Liver (tissue), 9 donors: ENCODE data around the gene SPATS1. TPM values are rescaled to one million over a fixed set of nuclear protein-coding genes. Genes with fewer than 3 reads are reported as not detected.

ENCODE experiments used
- DNase-seq: peaks from one replicate; pipeline ENCODE4 v3.0.0-alpha.2; 2017; ENCODE audit warnings: low spot score
- H3K27ac ChIP-seq, 2 donors: one replicate each; pipeline ENCODE4 v1.7.0; 2013; ENCODE audit warnings: inconsistent platforms in 2 of 2, low read length in 2 of 2, control low read depth in 1 of 2, low read depth in 1 of 2, mild to moderate bottlenecking in 1 of 2
- H3K27me3 ChIP-seq, 4 donors: one replicate each; pipeline versions ENCODE4 v1.6.1 to v1.7.0; 2013; ENCODE audit warnings: low read length in 3 of 4, inconsistent platforms in 1 of 4, mild to moderate bottlenecking in 1 of 4, moderate library complexity in 1 of 4; ENCODE audit not compliant: control insufficient read depth in 4 of 4, insufficient read depth in 4 of 4
- H3K36me3 ChIP-seq, 4 donors: one replicate each; pipeline versions ENCODE4 v1.6.1 to v1.7.0; 2013; ENCODE audit warnings: low read length in 3 of 4, mild to moderate bottlenecking in 3 of 4, low read depth in 1 of 4, moderate library complexity in 1 of 4; ENCODE audit not compliant: control insufficient read depth in 4 of 4, insufficient read depth in 3 of 4
- H3K4me1 ChIP-seq, 4 donors: one replicate each; pipeline versions ENCODE4 v1.6.1 to v1.7.0; 2013; ENCODE audit warnings: low read length in 3 of 4, mild to moderate bottlenecking in 3 of 4, moderate library complexity in 1 of 4; ENCODE audit not compliant: control insufficient read depth in 4 of 4, insufficient read depth in 4 of 4
- H3K4me3 ChIP-seq, 3 donors: one replicate each; pipeline versions ENCODE4 v1.6.1 to v1.7.0; 2013; ENCODE audit warnings: low read length in 3 of 3, control low read depth in 1 of 3, low read depth in 1 of 3, mild to moderate bottlenecking in 1 of 3
- H3K9ac ChIP-seq, 2 donors: one replicate each; pipeline ENCODE4 v1.7.0; 2013; ENCODE audit warnings: low read length in 2 of 2, mild to moderate bottlenecking in 2 of 2, moderate library complexity in 2 of 2, control low read depth in 1 of 2, low read depth in 1 of 2
- H3K9me3 ChIP-seq, 4 donors: one replicate each; pipeline versions ENCODE4 v1.6.1 to v1.7.0; 2013; ENCODE audit warnings: low read length in 3 of 4; ENCODE audit not compliant: control insufficient read depth in 4 of 4
- EGR1 ChIP-seq, 2 donors: IDR thresholded peaks; 2 replicates each; pipeline ENCODE4 v1.6.1; 2016 to 2018; ENCODE audit warnings: antibody characterized with exemption in 2 of 2, low read depth in 2 of 2
- FOXA1 ChIP-seq: IDR thresholded peaks from 2 replicates; pipeline ENCODE4 v1.6.1; 2016; ENCODE audit warnings: antibody characterized with exemption
- FOXA2 ChIP-seq: IDR thresholded peaks from 2 replicates; pipeline ENCODE4 v1.6.1; 2016; ENCODE audit warnings: antibody characterized with exemption
- GABPA ChIP-seq, 2 donors: IDR thresholded peaks in 1 of 2; conservative IDR thresholded peaks in 1 of 2; 2 replicates each; pipeline ENCODE4 v1.6.1; 2016; ENCODE audit warnings: antibody characterized with exemption in 2 of 2, mild to moderate bottlenecking in 1 of 2, moderate library complexity in 1 of 2
- HNF4A ChIP-seq, 2 donors: conservative IDR thresholded peaks; 2 replicates each; pipeline ENCODE4 v1.6.1; 2016; ENCODE audit warnings: antibody characterized with exemption in 2 of 2, mild to moderate bottlenecking in 2 of 2
- HNF4G ChIP-seq: IDR thresholded peaks from 2 replicates; pipeline ENCODE4 v1.6.1; 2016; ENCODE audit warnings: antibody characterized with exemption
- JUND ChIP-seq, 2 donors: IDR thresholded peaks; 2 replicates each; pipeline ENCODE4 v1.6.1; 2016; ENCODE audit warnings: antibody characterized with exemption in 2 of 2
- NR2F2 ChIP-seq: IDR thresholded peaks from 2 replicates; pipeline ENCODE4 v1.6.1; 2016; ENCODE audit warnings: antibody characterized with exemption
- RAD21 ChIP-seq, 2 donors: IDR thresholded peaks; 2 replicates each; pipeline ENCODE4 v1.6.1; 2016; ENCODE audit warnings: antibody characterized with exemption in 2 of 2, mild to moderate bottlenecking in 2 of 2
- RXRA ChIP-seq, 2 donors: IDR thresholded peaks; 2 replicates each; pipeline ENCODE4 v1.6.1; 2017 to 2018; ENCODE audit warnings: antibody characterized with exemption in 2 of 2, mild to moderate bottlenecking in 1 of 2
- SP1 ChIP-seq: IDR thresholded peaks from 2 replicates; pipeline ENCODE4 v1.6.1; 2018; ENCODE audit warnings: antibody characterized with exemption, mild to moderate bottlenecking
- TAF1 ChIP-seq: conservative IDR thresholded peaks from 2 replicates; pipeline ENCODE4 v1.6.1; 2016; ENCODE audit warnings: antibody characterized with exemption, mild to moderate bottlenecking
- YY1 ChIP-seq: IDR thresholded peaks from 2 replicates; pipeline ENCODE4 v1.6.1; 2016; ENCODE audit warnings: antibody characterized with exemption, mild to moderate bottlenecking
- WGBS: extraction: QIAGEN DNeasy Blood & Tissue Kit; methylation state at CpG from one replicate; pipeline ENCODE4 v1.1.7; 2013; 5-methylcytosine and 5-hydroxymethylcytosine counted together
- polyA plus RNA-seq, 2 donors: library from polyadenylated mRNA; stranded (reverse) in 1 of 2; unstranded in 1 of 2; fragments of 200-250 nt in 1 of 2; fragments of >200 nt in 1 of 2; fragmentation: Nextera tagmentation in 1 of 2; extraction: Ambion mirVana in 1 of 2; gene quantifications; one replicate each; pipeline versions ENCODE4 v1.2.1 to v1.2.3, GENCODE V29; 2013 to 2015
- total RNA-seq, 2 donors: library from RNA; depleted of rRNA; stranded (reverse); fragments of >200 nt; gene quantifications; one replicate each; pipeline ENCODE4 v1.2.3, GENCODE V29; 2014
- TF ChIP-seq, protein P1 (sequence below): IDR thresholded peaks from 2 replicates; pipeline ENCODE4 v1.6.1; 2016; ENCODE audit warnings: antibody characterized with exemption
- TF ChIP-seq, protein P2 (sequence below): IDR thresholded peaks from 2 replicates; pipeline ENCODE4 v1.6.1; 2016; ENCODE audit warnings: antibody characterized with exemption
- TF ChIP-seq, protein P3 (sequence below): fragments of 150-350 bp; IDR thresholded peaks from 2 replicates; pipeline ENCODE4 v1.5.1; 2017; ENCODE audit warnings: improper control_type of control experiment, low read depth, low read length; ENCODE audit not compliant: missing input control
- donor health status: healthy.
- donor health status: healthy.
- donor health status: healthy.
- donor health status: healthy.
- donor health status: healthy.

SPATS1 gene
- total and polyA plus RNA-seq, 4 donors, result not detected

DNA sequence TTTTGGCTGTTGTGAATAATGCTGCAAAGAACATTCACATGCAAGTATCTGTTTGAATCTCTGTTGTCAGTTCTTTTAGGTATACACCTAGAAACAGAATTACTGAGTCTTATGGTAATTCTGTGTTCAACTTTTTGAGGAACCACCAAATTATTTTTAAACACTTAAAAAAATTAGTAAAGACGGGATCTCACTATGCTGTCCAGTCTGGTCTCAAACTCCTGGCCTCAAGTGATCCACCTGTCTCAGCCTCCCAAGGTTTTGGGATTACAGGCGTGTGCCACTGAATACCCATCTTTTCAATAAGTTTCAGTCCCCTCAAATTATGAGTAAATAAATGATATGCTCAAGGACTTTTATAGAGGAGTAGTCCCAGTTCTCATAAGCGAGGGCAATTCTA, 17.5 kb downstream of the SPATS1 start:
- H3K27ac ChIP-seq, result no peak overlapping the region
- H3K4me3 ChIP-seq, result no peak overlapping the region
- peaks cover 0 to 2% (median 0%) of the 10 kb centered on the region in 4 donors for H3K9me3 ChIP-seq
- no peaks in the 10 kb centered on the region for H3K36me3 ChIP-seq
- DNase-seq, result no peak
- TF ChIP-seq, protein P1, sequence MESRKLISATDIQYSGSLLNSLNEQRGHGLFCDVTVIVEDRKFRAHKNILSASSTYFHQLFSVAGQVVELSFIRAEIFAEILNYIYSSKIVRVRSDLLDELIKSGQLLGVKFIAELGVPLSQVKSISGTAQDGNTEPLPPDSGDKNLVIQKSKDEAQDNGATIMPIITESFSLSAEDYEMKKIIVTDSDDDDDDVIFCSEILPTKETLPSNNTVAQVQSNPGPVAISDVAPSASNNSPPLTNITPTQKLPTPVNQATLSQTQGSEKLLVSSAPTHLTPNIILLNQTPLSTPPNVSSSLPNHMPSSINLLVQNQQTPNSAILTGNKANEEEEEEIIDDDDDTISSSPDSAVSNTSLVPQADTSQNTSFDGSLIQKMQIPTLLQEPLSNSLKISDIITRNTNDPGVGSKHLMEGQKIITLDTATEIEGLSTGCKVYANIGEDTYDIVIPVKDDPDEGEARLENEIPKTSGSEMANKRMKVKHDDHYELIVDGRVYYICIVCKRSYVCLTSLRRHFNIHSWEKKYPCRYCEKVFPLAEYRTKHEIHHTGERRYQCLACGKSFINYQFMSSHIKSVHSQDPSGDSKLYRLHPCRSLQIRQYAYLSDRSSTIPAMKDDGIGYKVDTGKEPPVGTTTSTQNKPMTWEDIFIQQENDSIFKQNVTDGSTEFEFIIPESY, result no peak
- no peaks in the 10 kb centered on the region for H3K27me3 ChIP-seq
- no peaks in the 10 kb centered on the region for H3K4me1 ChIP-seq
- no peak overlapping the region for H3K9ac ChIP-seq
- WGBS, result 91% methylated on average over 3 of the region's 3 CpGs

DNA sequence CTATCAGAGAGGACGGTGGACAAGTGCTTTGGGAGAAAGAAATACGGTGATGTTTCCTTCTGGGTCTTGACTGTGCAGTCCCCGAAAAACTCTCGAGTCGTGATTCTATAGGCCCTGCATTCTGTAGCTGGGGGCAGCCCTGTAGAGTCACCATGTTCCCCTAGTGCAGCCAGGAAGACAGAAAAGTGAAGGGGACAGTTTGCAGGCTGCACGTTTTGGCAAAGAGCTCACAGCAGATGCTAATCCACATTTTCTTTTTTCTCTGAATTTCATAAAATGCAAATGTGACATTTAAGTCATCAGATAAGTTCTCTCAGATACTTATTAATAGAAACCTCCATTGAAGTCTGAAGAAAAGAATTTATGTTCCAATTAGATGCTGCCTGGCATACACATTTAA, 19.5 kb downstream of the SPATS1 start:
- peaks cover 0 to 7% (median under 1%) of the 10 kb centered on the region in 4 donors for H3K4me1 ChIP-seq

DNA sequence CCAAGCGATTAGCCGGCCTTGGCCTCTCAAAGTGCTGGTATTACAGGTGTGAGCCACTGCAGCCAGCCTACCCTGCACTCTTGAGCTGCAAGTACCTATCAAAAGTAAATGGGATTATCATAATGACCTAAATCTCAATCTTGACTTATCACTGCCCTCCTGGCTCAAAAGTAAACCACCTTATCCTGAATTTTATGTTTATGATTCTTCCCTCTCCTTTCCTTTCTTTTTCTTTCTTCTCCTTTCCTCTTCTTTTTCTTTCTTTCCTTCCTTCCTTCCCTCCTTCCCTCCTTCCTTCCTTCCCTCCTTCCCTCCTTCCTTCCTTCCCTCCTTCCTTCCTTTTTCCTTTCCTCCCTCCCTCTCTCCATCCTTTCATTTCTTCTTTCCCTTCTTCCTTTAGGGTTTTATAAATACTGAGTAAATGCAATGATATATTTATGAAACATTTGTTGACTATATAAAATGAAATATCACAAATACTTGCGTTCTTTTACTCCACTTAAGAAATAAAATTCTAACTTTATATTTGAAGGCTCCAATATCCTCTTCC, 21.0 kb downstream of the SPATS1 start:
- WGBS, result 94% methylated on average over 3 of the region's 3 CpGs
- no peak for DNase-seq
- H3K4me3 ChIP-seq, result no peak overlapping the region
- no peaks in the 10 kb centered on the region for H3K36me3 ChIP-seq
- H3K9me3 ChIP-seq, result no peaks in the 10 kb centered on the region
- H3K4me1 ChIP-seq, result peaks cover 0 to 11% (median 3%) of the 10 kb centered on the region in 4 donors
- no peak overlapping the region for H3K9ac ChIP-seq
- H3K27ac ChIP-seq, result no peak overlapping the region
- TF ChIP-seq FOXA1 (no peak), JUND (IDR thresholded peaks at IDR 0.05) (no peak), HNF4A (conservative IDR thresholded peaks at IDR 0.05) (no peak), FOXA2 (no peak)
- TF ChIP-seq, protein P2, sequence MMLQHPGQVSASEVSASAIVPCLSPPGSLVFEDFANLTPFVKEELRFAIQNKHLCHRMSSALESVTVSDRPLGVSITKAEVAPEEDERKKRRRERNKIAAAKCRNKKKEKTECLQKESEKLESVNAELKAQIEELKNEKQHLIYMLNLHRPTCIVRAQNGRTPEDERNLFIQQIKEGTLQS, result no peak
- TF ChIP-seq, protein P1, result no peak
- no peaks in the 10 kb centered on the region for H3K27me3 ChIP-seq

More for the DNA sequence above, 19.5 kb downstream of the SPATS1 start:
- Histone ChIP-seq H3K4me3 (no peak overlapping the region), H3K9me3 (no peaks in the 10 kb centered on the region), H3K27me3 (no peaks in the 10 kb centered on the region), H3K9ac (no peak overlapping the region), H3K27ac (no peak overlapping the region), H3K36me3 (no peaks in the 10 kb centered on the region)
- no peak for TF ChIP-seq EGR1 (IDR thresholded peaks at IDR 0.05; ENCODE audit: low read depth in 2 of 2)
- no peak for TF ChIP-seq TAF1
- no peak for TF ChIP-seq FOXA1
- no peak for TF ChIP-seq NR2F2
- TF ChIP-seq JUND (IDR thresholded peaks at IDR 0.05), result no peak
- no peak for TF ChIP-seq YY1
- no peak for TF ChIP-seq HNF4G
- TF ChIP-seq FOXA2, result no peak
- TF ChIP-seq RXRA (IDR thresholded peaks at IDR 0.05), result no peak
- TF ChIP-seq, protein P2, result no peak
- no peak for TF ChIP-seq SP1
- no peak for TF ChIP-seq GABPA (IDR thresholded peaks at IDR 0.05 in 1 of 2, conservative IDR thresholded peaks at IDR 0.05 in 1 of 2)
- TF ChIP-seq, protein P3, sequence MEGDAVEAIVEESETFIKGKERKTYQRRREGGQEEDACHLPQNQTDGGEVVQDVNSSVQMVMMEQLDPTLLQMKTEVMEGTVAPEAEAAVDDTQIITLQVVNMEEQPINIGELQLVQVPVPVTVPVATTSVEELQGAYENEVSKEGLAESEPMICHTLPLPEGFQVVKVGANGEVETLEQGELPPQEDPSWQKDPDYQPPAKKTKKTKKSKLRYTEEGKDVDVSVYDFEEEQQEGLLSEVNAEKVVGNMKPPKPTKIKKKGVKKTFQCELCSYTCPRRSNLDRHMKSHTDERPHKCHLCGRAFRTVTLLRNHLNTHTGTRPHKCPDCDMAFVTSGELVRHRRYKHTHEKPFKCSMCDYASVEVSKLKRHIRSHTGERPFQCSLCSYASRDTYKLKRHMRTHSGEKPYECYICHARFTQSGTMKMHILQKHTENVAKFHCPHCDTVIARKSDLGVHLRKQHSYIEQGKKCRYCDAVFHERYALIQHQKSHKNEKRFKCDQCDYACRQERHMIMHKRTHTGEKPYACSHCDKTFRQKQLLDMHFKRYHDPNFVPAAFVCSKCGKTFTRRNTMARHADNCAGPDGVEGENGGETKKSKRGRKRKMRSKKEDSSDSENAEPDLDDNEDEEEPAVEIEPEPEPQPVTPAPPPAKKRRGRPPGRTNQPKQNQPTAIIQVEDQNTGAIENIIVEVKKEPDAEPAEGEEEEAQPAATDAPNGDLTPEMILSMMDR, result no peak
- TF ChIP-seq RAD21 (IDR thresholded peaks at IDR 0.05), result no peak
- WGBS, result 88% methylated on average over 6 of the region's 6 CpGs
- DNase-seq, result no peak
